Kidney (tissue), 14 donors: ENCODE results near the gene CNFN. TPM values are rescaled to one million over a fixed set of nuclear protein-coding genes. Genes with fewer than 3 reads are reported as not detected.

Experiments
- DNase-seq, 5 donors: peaks; one replicate each; pipeline ENCODE4 v3.0.0-alpha.2; 2013 to 2020
- FAIRE-seq: peaks from 2 replicates; lab custom pipeline; 2012; peaks lifted over from hg19 to GRCh38; lab: Jason Lieb, UNC
- H3K27ac ChIP-seq, 2 donors: one replicate each; pipeline ENCODE4 v1.7.0; 2013; ENCODE audit warnings: low read depth in 2 of 2, low read length in 2 of 2, inconsistent platforms in 1 of 2
- H3K27me3 ChIP-seq: one replicate; pipeline ENCODE4 v1.7.1; 2013; ENCODE audit warnings: low read length, inconsistent platforms; ENCODE audit not compliant: control insufficient read depth, insufficient read depth
- H3K36me3 ChIP-seq, 3 donors: one replicate each; pipeline versions ENCODE4 v1.7.0 to v1.7.1; 2013; ENCODE audit warnings: low read length in 3 of 3, control low read depth in 1 of 3, inconsistent platforms in 1 of 3; ENCODE audit not compliant: insufficient read depth in 3 of 3, control insufficient read depth in 2 of 3
- H3K4me1 ChIP-seq, 3 donors: one replicate each; pipeline versions ENCODE4 v1.7.0 to v1.7.1; 2013; ENCODE audit warnings: low read length in 3 of 3, inconsistent platforms in 1 of 3, low read depth in 1 of 3; ENCODE audit not compliant: control insufficient read depth in 2 of 3, insufficient read depth in 2 of 3
- H3K4me3 ChIP-seq, 3 donors: one replicate each; pipeline versions ENCODE4 v1.7.0 to v1.8.1; 2013; ENCODE audit warnings: low read length in 3 of 3, control low read depth in 1 of 3, inconsistent platforms in 1 of 3
- H3K9ac ChIP-seq, 3 donors: one replicate each; pipeline versions ENCODE4 v1.7.0 to v1.7.1; 2013; ENCODE audit warnings: low read length in 3 of 3, control low read depth in 1 of 3, inconsistent platforms in 1 of 3
- H3K9me3 ChIP-seq, 3 donors: one replicate each; pipeline versions ENCODE4 v1.7.0 to v1.7.1; 2013; ENCODE audit warnings: low read length in 3 of 3, control low read depth in 1 of 3, inconsistent platforms in 1 of 3; ENCODE audit not compliant: control insufficient read depth in 2 of 3, insufficient read depth in 1 of 3
- CTCF ChIP-seq: IDR thresholded peaks from 3 replicates; pipeline ENCODE4 v1.5.1; 2012; ENCODE audit warnings: mild to moderate bottlenecking, moderate library complexity, borderline replicate concordance; ENCODE audit not compliant: insufficient read depth; ENCODE audit errors: extremely low read depth
- intact Hi-C: fragments of 100-400 bp; cut with DNase I; formaldehyde crosslinking; loops from one replicate; pipeline ENCODE4 v1.11.1; 2022
- polyA plus RNA-seq: library from polyadenylated mRNA; stranded (reverse); fragments of 350-450 nt; fragmentation: Illumina TruSeq; extraction: RNeasy Lipid Tissue Mini Kit (QIAGEN cat#74804); gene quantifications from one replicate; pipeline ENCODE4 v1.2.3, GENCODE V29; 2014; ENCODE audit warnings: low read depth, low replicate concordance; ENCODE audit not compliant: insufficient read depth
- total RNA-seq: library from RNA; stranded (reverse); fragmentation: NEBNext Ultra II Directional; extraction: Animal tissue kit (Norgen Biotek cat#: 25700); gene quantifications from one replicate; pipeline ENCODE4 v1.2.1, GENCODE V29; 2021
- donor health status: control.
- donor health status: control.
- donor health status: control.
- donor health status: control.
- donor health status: control.
- donor health status: DM: yes; HTN: yes; CAD: no.
- donor health status: Normal renal cell carcinoma (clear cell type).

CNFN gene
- total and polyA plus RNA-seq, 2 donors from 2014 or later = 2.2 to 4.9 TPM

DNA sequence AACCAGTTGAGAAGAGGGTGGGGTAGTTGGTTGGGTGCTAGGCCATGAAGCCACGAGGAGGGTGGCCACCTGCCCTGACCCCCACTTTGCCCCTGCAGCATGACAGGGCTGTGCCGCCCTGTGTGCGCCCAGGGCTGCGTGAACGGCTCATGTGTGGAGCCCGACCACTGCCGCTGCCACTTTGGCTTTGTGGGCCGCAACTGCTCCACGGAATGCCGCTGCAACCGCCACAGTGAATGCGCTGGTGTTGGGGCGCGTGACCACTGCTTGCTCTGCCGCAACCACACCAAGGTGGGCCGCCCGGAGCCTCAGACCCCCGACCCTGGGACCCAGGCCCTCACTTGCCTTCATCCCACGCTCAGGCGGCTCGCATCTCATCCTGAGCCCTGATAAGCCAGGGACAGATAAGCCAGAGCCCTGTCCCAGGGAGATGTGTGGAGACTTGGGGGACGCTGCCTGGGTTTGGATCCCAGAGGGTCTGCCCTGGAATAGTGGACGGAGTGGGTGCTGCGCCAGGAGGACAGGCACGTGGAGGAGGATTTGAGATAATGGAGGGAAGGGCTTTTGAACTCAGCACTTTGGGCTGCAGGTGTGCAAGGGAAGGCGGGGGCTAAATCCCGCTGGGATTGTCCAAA is 20.5 kb downstream of the CNFN start:
- Histone ChIP-seq H3K27me3 (no peaks in the 10 kb centered on the region), H3K36me3 (peaks cover 0 to under 1% (median 0%) of the 10 kb centered on the region in 3 donors), H3K9ac (no peak overlapping the region), H3K27ac (no peak overlapping the region), H3K4me3 (no peak overlapping the region), H3K4me1 (no peaks in the 10 kb centered on the region), H3K9me3 (peaks cover 0 to under 1% (median 0%) of the 10 kb centered on the region in 3 donors)
- DNase-seq (no peak), FAIRE-seq (no peak)
- no peak for TF ChIP-seq CTCF
- intact Hi-C loops = no loop called here

DNA sequence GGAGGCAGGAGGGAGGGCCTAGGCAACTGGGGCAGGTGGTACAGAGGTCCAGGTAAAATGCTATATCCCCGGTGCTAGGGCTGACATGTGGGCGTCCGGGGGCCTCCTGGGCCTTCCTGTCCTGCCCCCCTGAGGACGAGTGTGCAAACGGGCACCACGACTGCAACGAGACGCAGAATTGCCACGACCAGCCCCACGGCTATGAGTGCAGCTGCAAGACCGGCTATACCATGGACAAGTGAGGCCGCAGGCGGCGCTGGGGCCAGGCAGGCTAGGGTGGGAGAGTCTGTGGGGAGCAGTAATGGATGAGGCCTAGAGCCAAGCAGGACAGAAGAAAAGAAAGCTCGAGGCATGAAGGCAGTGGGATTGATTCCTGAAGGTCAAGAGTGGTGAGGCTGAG is 21.3 kb downstream of the CNFN start:
- H3K9me3 ChIP-seq = peaks cover 0 to 8% (median 0%) of the 10 kb centered on the region in 3 donors
- no peaks in the 10 kb centered on the region for H3K4me1 ChIP-seq
- no peaks in the 10 kb centered on the region for H3K27me3 ChIP-seq
- intact Hi-C loops = no loop called here
- no peak for TF ChIP-seq CTCF
- H3K9ac ChIP-seq = no peak overlapping the region
- no peak for FAIRE-seq
- H3K27ac ChIP-seq = no peak overlapping the region
- DNase-seq = no peak
- H3K4me3 ChIP-seq = no peak overlapping the region
- peaks cover 2 to 8% (median 2%) of the 10 kb centered on the region in 3 donors for H3K36me3 ChIP-seq

- no peak for FAIRE-seq
Observed at GRCh38 chr19:42368360-42368759, 21.7 kb downstream of the CNFN start.

More at GRCh38 chr19:42368360-42368759, 21.7 kb downstream of the CNFN start:
- Histone ChIP-seq H3K9ac (no peak overlapping the region), H3K4me3 (no peak overlapping the region), H3K36me3 (peaks cover 5 to 11% (median 5%) of the 10 kb centered on the region in 3 donors), H3K27ac (no peak overlapping the region), H3K9me3 (peaks cover 0 to 11% (median 0%) of the 10 kb centered on the region in 3 donors), H3K27me3 (no peaks in the 10 kb centered on the region), H3K4me1 (no peaks in the 10 kb centered on the region)
- no peak for DNase-seq
- no peak for TF ChIP-seq CTCF
- intact Hi-C loops = no loop called here
